NK-92 (cell line): ENCODE measurements around the gene CDC16.
A peak's percentile ranks its signal among the peaks of the same experiment; 100 is the strongest.
"Not testable (repeated sequence)": the region's sequence is repeated elsewhere in the genome, so short reads cannot be mapped to it uniquely, and the experiment has no call there.

Experiments used
- DNase-seq: peaks from one replicate; lab custom pipeline; 2025; ENCODE audit not compliant: unreplicated experiment; lab: John Stamatoyannopoulos, UW

CDC16 gene

DNA sequence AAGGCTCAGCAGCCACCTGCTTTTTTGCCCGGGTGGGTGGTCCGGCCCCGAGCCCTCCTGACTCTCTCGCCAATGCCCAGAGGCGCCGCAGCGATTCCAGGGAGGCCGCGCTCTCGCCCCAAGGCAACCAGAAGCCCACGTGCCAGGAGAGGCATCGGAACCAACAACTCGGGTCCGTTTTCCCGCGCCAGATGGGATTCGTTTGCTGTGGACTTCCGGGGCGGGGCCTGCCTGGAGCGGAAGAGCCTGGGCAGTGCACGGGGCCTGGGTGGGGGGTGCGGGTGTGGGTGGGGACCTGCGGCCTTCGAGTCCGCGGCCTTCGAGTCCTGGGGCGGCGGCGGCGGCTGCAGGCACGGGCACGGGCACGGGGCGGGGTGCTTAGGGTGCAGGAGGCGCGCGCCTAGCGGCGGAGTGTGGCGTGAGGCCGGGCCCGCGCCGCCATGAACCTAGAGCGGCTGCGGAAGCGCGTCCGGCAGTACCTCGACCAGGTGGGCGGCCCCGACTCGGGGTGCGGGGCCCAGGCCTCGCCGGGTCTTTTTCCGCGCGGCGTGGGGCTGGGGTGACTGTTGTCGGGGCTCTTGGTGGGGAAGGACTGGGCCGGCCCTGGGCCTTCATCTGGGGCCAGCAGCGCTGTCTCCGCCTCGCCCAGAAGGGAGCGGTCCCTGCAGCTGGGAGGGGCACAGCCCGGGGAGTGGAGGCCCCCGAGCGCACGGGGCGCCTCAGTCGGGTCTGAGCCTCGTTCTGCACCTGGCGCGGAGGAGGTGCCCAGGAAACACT is at the start of gene CDC16:
Gene CDC16 (plus strand): TSS at position 253 of the 777 bp plus-strand sequence. CDS start 188 bp downstream, at position 441.
- no peak for DNase-seq

- DNase-seq = no peak
Measured at GRCh38 chr13:114185182-114185971, 49.3 kb upstream of the CDC16 start.

DNA sequence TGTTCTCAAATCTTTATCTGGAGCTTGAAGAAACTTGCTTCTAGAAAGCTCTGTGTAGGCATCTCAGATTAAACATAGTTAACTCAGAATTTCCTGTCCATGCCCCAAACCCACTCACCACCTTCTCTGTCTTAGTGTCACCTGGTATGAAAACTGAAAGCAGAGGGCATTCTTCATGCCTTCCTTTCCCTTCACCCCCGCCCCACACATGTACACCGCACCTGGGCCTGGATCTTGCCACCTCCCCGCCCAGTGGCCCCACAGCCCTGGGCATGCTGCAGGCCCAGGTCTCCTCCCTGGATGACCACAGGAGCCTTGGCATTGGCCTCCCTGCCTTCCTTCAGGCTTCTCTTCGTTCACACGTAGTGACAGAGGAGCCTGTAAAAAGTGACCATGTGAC is 39.8 kb upstream of the CDC16 start:
- no peak for DNase-seq

DNA sequence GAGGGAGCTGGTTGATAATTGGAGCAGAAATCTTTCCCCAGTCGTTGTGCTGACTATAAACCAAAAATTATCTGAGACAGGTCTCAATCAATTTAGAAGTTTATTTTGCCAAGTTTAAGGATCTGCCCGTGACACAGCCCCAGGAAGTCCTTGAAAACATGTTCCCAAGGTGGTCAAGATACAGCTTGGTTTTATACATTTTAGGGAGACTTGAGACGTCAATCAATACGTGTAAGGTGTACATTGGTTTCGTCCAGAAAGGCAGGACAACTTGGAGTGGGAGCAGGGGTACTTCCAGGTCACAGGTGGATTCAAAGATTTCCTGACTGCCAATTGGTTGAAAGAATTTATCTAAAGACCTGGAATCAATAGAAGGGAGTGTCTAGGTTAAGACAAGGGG is 38.1 kb upstream of the CDC16 start:
- no peak for DNase-seq

- no peak for DNase-seq
Measured at GRCh38 chr13:114198556-114198955, 36.1 kb upstream of the CDC16 start.

- DNase-seq = not testable (repeated sequence)
Measured at GRCh38 chr13:114199526-114199925, 35.2 kb upstream of the CDC16 start.

- DNase-seq = no peak
Measured at GRCh38 chr13:114199954-114200353, 34.7 kb upstream of the CDC16 start.

GRCh38 chr13:114200399-114200911 is 34.2 kb upstream of the CDC16 start:
- no peak for DNase-seq

DNA sequence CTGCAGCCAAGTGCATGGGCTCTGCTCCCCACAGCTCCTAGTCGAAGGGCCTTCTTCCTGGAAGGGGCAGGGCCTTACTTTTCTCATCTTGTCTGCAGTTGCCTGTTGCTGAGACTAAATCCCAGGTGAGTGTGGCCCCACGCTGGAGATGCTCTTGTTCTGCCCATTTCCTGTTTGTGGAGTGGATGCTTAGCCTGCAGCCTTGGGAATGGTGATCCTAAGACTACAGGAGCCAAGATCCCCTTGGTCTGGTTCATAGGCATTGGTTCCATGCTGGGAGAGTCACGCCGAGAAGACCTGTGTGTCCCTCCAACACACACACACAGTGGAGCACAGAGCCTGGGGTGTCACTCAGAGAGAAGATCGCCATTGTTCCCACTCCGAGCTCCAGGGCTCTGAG is 32.1 kb upstream of the CDC16 start:
- DNase-seq = no peak

GRCh38 chr13:114203536-114203935 is 31.2 kb upstream of the CDC16 start:
- no peak for DNase-seq

- no peak for DNase-seq
Measured at GRCh38 chr13:114204894-114205293, 29.8 kb upstream of the CDC16 start.

GRCh38 chr13:114208134-114208533 is 26.6 kb upstream of the CDC16 start:
- no peak for DNase-seq

- no peak for DNase-seq
Measured at GRCh38 chr13:114211446-114212157, 23.1 kb upstream of the CDC16 start.

DNA sequence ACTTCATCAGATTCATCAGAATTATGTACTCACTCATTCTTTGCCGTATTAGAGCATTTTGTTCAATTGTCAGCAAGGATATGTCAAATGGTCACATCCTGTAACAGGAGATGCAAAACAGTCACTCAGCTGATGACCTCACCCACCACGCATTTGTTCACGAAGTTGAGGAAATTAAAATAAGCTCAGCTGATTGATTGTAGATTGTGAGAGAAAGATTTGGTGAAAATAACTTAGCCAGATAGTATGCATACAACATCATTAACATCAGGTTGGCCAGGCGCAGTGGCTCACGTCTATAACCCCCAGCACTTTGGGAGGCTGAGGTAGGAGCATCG is 22.6 kb upstream of the CDC16 start:
- no peak for DNase-seq

GRCh38 chr13:114213980-114214379 is 20.7 kb upstream of the CDC16 start:
- no peak for DNase-seq

DNA sequence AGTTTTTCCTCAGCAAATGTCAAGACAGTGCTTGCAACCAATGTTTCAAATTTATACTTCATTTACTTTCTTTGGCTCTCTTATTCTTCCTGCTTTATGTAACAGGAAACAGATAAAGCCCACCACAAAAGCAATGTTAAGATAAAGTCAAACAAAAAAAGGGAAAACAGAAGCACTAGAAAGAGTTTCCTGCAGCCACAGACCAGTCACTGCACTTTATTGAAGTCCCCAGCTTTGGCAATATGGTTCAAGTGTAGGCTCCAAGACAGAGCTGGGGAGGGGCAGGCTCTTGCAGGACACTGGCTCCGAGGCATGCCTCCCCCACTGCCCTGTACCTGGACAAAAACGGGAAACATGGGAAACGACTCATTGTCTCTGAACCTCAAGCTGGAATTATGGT is 15.3 kb upstream of the CDC16 start:
- DNase-seq = no peak

- DNase-seq = no peak
Measured at GRCh38 chr13:114222461-114222968, 12.2 kb upstream of the CDC16 start.

DNA sequence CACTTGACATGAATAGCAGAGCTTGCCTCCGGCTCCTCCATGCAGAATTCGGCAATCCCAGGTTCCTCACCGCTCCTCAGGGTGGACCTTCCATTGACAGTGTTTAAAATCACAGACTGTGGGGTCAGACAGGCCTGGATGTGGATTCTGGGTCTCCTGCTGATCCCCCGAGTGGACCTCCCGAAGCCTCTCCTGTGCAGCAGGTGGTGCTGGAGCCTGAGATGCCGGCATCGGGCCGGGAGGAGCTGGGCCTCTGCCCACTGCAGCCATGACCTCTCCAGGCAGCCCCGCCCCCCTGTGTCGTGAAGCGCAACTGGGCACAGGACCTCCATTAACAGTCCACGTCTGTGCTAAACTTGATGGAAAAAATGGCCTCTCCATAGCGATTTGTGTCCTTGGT is 10.5 kb upstream of the CDC16 start:
- no peak for DNase-seq

DNA sequence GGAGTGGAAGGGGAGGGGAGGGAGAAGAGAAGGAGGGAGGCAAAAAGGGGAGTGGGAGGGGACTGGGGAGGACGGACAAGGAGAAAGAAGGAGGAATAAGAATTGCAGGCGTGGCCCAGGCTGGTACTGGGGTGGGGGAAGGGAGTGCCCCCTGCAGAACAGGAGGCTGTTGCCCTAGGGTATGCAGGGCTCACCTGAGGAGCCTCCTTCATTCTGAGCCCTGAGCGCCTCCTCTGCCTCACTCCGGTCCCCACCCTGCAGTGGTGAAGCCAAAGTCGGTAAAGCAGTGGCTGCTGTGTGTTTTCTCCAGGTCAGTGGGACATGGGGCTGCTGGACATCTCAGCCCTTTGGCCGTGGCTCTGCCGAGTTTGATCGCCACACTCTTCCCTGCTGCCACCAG is 9.1 kb upstream of the CDC16 start:
- no peak for DNase-seq

DNA sequence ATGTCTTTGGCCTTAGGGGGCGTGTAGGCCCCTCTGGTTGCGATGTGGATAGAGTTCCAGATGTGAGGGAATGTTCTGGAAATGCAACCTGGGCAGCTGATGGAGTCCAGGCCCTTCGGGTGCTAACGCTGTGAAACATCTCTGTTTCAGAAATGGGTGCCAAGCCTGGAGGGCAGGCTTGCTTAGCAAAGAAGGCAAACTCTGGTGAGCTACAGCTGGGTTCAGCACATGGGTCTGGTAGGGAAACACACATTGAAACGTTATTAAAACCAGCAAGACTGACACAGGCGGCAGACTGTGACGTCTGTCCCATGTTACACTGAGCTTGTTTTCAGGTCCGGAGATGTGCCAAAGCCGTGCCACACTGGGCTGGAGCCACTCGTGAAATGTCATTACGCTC is 8.6 kb upstream of the CDC16 start:
- no peak for DNase-seq

DNA sequence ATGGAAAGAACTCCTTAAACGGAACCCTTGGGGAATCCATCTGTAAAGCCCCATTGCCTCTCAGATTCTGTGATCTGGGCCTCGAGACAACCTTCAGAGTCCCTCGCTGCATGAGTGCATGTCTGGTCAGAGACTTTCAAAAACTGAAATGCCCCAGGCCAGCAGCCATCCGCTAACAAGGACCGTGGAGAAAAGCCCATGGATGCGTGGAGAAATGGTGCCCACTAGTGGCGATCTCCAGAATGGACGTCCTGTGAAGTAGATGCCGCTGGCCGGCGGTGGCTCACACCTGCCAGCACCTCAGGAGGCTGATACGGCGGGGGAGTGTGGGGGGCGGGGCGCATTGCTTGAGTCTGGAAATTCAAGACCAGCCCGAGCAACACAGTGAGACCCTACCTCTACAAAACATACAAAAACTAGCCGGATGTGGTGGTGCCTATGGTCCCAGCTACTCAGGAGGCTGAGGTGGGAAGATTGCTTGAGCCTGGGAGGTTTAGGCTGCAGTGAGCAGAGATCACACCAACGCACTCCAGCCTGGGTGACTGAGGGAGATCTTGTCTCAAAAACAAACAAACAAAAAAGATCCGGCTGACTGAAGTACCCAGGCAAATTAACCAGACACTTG is 7.9 kb upstream of the CDC16 start:
- peak; percentile 53 for DNase-seq
